ENCODE results near the gene PRKCI.

- TF ChIP-seq EZH2 (IDR thresholded peaks at IDR 0.05; ENCODE audit: insufficient read depth, poor library complexity, severe bottlenecking) (no peak), EZH2phosphoT487 (IDR thresholded peaks at IDR 0.05; ENCODE audit: insufficient read depth, low read depth) (no peak)
Observed at GRCh38 chr3:170205302-170205701, 16.9 kb upstream of the PRKCI start.
